Esophagus (tissue), 2 donors: ENCODE measurements around the gene MAP2. TPM values are rescaled to one million over a fixed set of nuclear protein-coding genes. Genes with fewer than 3 reads are reported as not detected.

Source experiments
- H3K27ac ChIP-seq, 2 donors: one replicate each; pipeline ENCODE4 v1.5.1; 2013; ENCODE audit warnings: low read depth in 2 of 2, mild to moderate bottlenecking in 2 of 2, inconsistent platforms in 1 of 2, low read length in 1 of 2, moderate library complexity in 1 of 2
- H3K27me3 ChIP-seq, 2 donors: one replicate each; pipeline ENCODE4 v1.6.1; 2013; ENCODE audit warnings: low read length in 2 of 2, control low read depth in 1 of 2, mild to moderate bottlenecking in 1 of 2; ENCODE audit not compliant: insufficient read depth in 2 of 2, control insufficient read depth in 1 of 2
- H3K36me3 ChIP-seq, 2 donors: one replicate each; pipeline ENCODE4 v1.6.1; 2013; ENCODE audit warnings: low read length in 1 of 2; ENCODE audit not compliant: control insufficient read depth in 2 of 2, insufficient read depth in 2 of 2
- H3K4me1 ChIP-seq, 2 donors: one replicate each; pipeline ENCODE4 v1.6.1; 2013; ENCODE audit warnings: low read length in 1 of 2; ENCODE audit not compliant: control insufficient read depth in 2 of 2, insufficient read depth in 2 of 2
- H3K4me3 ChIP-seq, 2 donors: one replicate each; pipeline ENCODE4 v1.5.1; 2013; ENCODE audit warnings: low read length in 2 of 2, mild to moderate bottlenecking in 2 of 2, low read depth in 1 of 2, moderate library complexity in 1 of 2
- H3K9me3 ChIP-seq, 2 donors: one replicate each; pipeline ENCODE4 v1.6.1; 2013; ENCODE audit warnings: mild to moderate bottlenecking in 2 of 2, low read depth in 1 of 2, low read length in 1 of 2, moderate library complexity in 1 of 2; ENCODE audit not compliant: control insufficient read depth in 2 of 2, insufficient read depth in 1 of 2
- WGBS, 2 donors: extraction: QIAGEN DNeasy Blood & Tissue Kit; methylation state at CpG; one replicate each; pipeline ENCODE4 v1.1.7; 2013; 5-methylcytosine and 5-hydroxymethylcytosine counted together
- polyA plus RNA-seq, 2 donors: library from polyadenylated mRNA; stranded (reverse); fragments of 200-250 nt; gene quantifications; one replicate each; pipeline ENCODE4 v1.2.3, GENCODE V29; 2013
- donor health status: healthy with polysubstance abuse.
- donor health status: Bipolar disorder and iron deficiency.

MAP2 gene
- polyA plus RNA-seq, 2 donors, result 4.4 to 5.2 TPM

GRCh38 chr2:209741953-209742352 is 318.1 kb downstream of the MAP2 start:
- no peaks in the 10 kb centered on the region for H3K9me3 ChIP-seq
- WGBS, 2 donors, result 52 to 71% methylated on average over 1 of the region's 1 CpG

GRCh38 chr2:209753020-209753419 is 329.2 kb downstream of the MAP2 start:
- Histone ChIP-seq H3K4me1 (no peaks in the 10 kb centered on the region), H3K9me3 (no peaks in the 10 kb centered on the region), H3K4me3 (no peak overlapping the region), H3K27me3 (no peaks in the 10 kb centered on the region), H3K27ac (no peak overlapping the region), H3K36me3 (no peaks in the 10 kb centered on the region)
- WGBS, 2 donors, result 36 to 43% methylated on average over 3 of the region's 3 CpGs

More at GRCh38 chr2:209741953-209742352, 318.1 kb downstream of the MAP2 start:
- Histone ChIP-seq H3K27me3 (no peaks in the 10 kb centered on the region), H3K4me1 (no peaks in the 10 kb centered on the region), H3K4me3 (no peak overlapping the region), H3K36me3 (no peaks in the 10 kb centered on the region), H3K27ac (no peak overlapping the region)

DNA sequence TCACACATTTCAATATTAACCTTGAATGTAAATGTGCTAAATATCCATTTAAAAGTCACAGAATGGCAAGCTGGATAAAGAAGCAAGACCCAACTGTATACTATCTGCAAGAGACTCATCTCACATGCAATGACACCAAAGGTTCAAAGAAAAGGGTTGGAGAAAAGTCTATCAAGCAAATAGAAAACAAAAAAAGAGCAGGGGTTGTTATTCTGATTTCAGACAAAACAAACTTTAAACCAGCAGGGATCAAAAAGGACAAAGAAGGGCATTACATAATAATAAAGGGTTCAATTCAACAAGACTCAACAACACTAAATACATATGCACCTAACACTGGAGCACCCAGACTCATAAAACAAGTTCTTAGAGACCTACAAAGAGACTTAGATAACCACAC is 333.3 kb downstream of the MAP2 start:
- H3K9me3 ChIP-seq, result no peaks in the 10 kb centered on the region

DNA sequence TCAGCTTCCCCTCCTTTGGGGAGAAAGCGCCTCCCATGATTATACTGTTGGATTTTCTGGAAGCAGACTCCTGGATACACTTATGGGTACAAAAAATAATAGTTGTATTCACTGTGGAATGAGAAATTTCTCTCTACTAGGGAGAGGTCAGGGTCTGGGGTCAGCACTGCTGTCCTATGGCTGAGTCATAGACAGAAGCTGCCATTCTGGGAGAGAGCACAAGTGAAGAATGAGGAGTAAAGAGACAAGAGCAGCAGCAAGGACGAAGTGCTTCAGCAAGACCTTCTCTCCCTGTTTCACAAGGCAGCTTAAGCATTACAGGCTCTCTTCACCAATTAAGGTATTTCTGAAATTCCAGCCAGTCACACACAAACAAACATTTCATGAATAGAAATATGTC is 337.7 kb downstream of the MAP2 start:
- WGBS, 2 donors, result 50 to 55% methylated on average over 2 of the region's 2 CpGs
- H3K9me3 ChIP-seq, result no peaks in the 10 kb centered on the region
- H3K4me1 ChIP-seq, result no peaks in the 10 kb centered on the region
- no peak overlapping the region for H3K27ac ChIP-seq
- H3K27me3 ChIP-seq, result no peaks in the 10 kb centered on the region
- H3K36me3 ChIP-seq, result no peaks in the 10 kb centered on the region
- no peak overlapping the region for H3K4me3 ChIP-seq

More for the DNA sequence above, 333.3 kb downstream of the MAP2 start:
- H3K4me3 ChIP-seq, result no peak overlapping the region
- no peaks in the 10 kb centered on the region for H3K36me3 ChIP-seq
- H3K4me1 ChIP-seq, result no peaks in the 10 kb centered on the region
- H3K27ac ChIP-seq, result no peak overlapping the region
- H3K27me3 ChIP-seq, result no peaks in the 10 kb centered on the region

- no peaks in the 10 kb centered on the region for H3K36me3 ChIP-seq
- no peak overlapping the region for H3K4me3 ChIP-seq
- no peak overlapping the region for H3K27ac ChIP-seq
- H3K4me1 ChIP-seq, result no peaks in the 10 kb centered on the region
- no peaks in the 10 kb centered on the region for H3K9me3 ChIP-seq
- no peaks in the 10 kb centered on the region for H3K27me3 ChIP-seq
These were observed 338.7 kb downstream of the MAP2 start for GRCh38 chr2:209762563-209762962.

DNA sequence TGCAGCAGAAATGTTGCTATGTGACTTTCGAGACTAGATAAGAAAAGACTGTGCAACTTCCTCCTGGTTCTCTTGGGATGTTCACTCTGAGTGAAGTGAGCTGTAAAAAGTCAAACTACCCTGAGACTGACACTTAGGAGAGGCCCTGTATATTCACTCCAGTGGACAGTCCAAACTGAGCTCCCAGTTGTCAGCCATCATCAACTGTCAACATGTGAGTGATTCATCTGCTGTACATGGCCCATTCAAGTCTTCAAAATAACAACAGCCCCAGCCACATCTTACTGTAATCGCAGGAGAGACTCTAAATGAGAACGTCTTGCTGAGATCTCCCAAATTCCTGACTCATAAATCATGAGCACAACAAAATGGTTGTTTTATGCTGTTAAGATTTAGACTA is 339.3 kb downstream of the MAP2 start:
- Histone ChIP-seq H3K36me3 (no peaks in the 10 kb centered on the region), H3K27me3 (no peaks in the 10 kb centered on the region), H3K9me3 (no peaks in the 10 kb centered on the region), H3K27ac (no peak overlapping the region), H3K4me1 (no peaks in the 10 kb centered on the region), H3K4me3 (no peak overlapping the region)
- 66% methylated on average over 3 of the region's 3 CpGs for WGBS, 2 donors

- Histone ChIP-seq H3K36me3 (no peaks in the 10 kb centered on the region), H3K9me3 (no peaks in the 10 kb centered on the region), H3K27me3 (peaks cover 0 to 2% of the 10 kb centered on the region in 2 donors), H3K4me1 (peaks cover 3% of the 10 kb centered on the region in 2 donors), H3K4me3 (no peak overlapping the region), H3K27ac (no peak overlapping the region)
- 76 to 86% methylated on average over 1 of the region's 1 CpG for WGBS, 2 donors
These were observed 342.8 kb downstream of the MAP2 start for GRCh38 chr2:209766613-209767012.

DNA sequence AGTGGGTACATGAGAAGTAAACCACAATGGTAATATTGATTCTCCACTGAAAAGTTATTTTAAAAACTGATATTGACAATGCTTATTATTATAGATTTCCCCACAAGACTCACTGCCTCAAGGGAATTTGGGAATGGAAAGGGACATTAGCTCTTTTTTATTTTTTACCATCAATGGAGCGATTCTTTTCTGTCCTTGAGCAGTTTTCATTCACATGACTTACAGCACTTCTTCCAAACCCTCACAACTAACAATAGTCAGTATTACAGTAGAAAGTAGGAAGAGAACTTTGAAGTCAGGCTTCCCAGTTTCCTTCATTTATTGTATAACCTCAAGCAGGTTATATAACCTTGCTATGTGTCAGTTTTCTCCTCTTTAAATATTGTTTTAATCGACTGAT is 343.5 kb downstream of the MAP2 start:
- Histone ChIP-seq H3K36me3 (no peaks in the 10 kb centered on the region), H3K9me3 (no peaks in the 10 kb centered on the region), H3K4me3 (no peak overlapping the region), H3K4me1 (peaks cover 3 to 6% of the 10 kb centered on the region in 2 donors), H3K27me3 (peaks cover 0 to 2% of the 10 kb centered on the region in 2 donors), H3K27ac (no peak overlapping the region)
- WGBS, 2 donors, result 55 to 65% methylated on average over 2 of the region's 2 CpGs

- H3K27ac ChIP-seq, result no peak overlapping the region
- H3K27me3 ChIP-seq, result peaks cover 0 to 2% of the 10 kb centered on the region in 2 donors
- H3K4me3 ChIP-seq, result no peak overlapping the region
These were observed 344.7 kb downstream of the MAP2 start for GRCh38 chr2:209768557-209768956.

DNA sequence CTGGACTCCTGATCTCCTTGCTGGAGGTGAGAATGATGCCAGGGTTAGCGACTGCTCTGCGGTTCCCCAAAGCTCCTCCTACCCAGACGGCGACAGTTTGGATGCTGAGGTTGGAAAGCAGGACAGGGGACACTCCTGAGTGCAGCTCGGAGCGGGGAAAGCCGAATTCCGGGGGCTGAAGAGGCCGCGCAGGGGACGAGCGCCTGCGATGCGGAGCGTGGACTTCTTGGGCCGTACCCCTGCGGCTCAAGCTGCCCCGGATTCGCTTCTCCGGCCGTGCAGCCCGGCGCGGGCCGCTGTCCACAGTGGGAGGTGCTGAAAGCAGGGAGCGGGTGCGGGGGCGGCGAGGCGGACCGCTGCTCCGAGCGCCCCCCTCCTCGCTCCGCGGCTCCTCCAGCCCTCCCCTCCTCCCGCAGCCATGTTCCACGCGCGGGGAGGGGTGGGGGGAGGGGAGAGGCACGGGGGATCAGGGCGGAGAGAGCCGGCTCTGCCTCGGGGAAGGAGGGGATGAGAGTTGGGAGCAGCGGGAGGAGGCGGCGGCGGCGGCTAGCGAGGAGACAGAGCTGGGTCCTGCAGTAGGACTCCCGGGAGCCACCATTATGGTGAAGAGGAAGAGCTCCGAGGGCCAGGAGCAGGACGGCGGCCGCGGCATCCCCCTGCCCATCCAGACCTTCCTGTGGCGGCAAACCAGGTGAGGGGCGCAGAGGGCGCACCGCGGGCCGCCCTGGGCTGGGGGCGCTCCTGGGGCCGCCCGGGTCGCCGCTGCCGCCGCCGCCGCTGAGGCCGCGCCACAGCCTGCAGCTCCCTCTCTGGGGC is 347.8 kb downstream of the MAP2 start, which contains the start of gene UNC80:
Gene UNC80 (plus strand): TSS at position 359 of the 816 bp plus-strand sequence. CDS start 241 bp downstream, at position 600.
- no peak within 1 kb of the TSS for H3K27ac ChIP-seq
- peak within 1 kb of the TSS in 1 of 2 donors; percentile 27 for H3K4me3 ChIP-seq
- peaks cover 0 to 2% of the 10 kb centered on the region in 2 donors for H3K27me3 ChIP-seq
- WGBS, 2 donors, result 4 to 7% methylated on average over 44 to 72 of the region's 73 CpGs
- no peaks in the 10 kb centered on the region for H3K9me3 ChIP-seq
- peaks cover 3 to 6% of the 10 kb centered on the region in 2 donors for H3K4me1 ChIP-seq
- H3K36me3 ChIP-seq, result no peaks in the 10 kb centered on the region

More at GRCh38 chr2:209768557-209768956, 344.7 kb downstream of the MAP2 start:
- H3K4me1 ChIP-seq, result peaks cover 3 to 6% of the 10 kb centered on the region in 2 donors
- H3K9me3 ChIP-seq, result no peaks in the 10 kb centered on the region
- no peaks in the 10 kb centered on the region for H3K36me3 ChIP-seq
